WI38 (cell line): ENCODE results near the gene KBTBD7.

Experiments used
- H3K4me3 ChIP-seq: 2 replicates; pipeline ENCODE4 v1.5.1; 2011; ENCODE audit warnings: low read depth, mild to moderate bottlenecking, control low read depth, low read length
- TF ChIP-seq, protein P1 (sequence below): IDR thresholded peaks from 2 replicates; pipeline ENCODE4 v1.5.1; 2012; ENCODE audit warnings: low read depth, mild to moderate bottlenecking, control low read depth, low read length

KBTBD7 gene

DNA sequence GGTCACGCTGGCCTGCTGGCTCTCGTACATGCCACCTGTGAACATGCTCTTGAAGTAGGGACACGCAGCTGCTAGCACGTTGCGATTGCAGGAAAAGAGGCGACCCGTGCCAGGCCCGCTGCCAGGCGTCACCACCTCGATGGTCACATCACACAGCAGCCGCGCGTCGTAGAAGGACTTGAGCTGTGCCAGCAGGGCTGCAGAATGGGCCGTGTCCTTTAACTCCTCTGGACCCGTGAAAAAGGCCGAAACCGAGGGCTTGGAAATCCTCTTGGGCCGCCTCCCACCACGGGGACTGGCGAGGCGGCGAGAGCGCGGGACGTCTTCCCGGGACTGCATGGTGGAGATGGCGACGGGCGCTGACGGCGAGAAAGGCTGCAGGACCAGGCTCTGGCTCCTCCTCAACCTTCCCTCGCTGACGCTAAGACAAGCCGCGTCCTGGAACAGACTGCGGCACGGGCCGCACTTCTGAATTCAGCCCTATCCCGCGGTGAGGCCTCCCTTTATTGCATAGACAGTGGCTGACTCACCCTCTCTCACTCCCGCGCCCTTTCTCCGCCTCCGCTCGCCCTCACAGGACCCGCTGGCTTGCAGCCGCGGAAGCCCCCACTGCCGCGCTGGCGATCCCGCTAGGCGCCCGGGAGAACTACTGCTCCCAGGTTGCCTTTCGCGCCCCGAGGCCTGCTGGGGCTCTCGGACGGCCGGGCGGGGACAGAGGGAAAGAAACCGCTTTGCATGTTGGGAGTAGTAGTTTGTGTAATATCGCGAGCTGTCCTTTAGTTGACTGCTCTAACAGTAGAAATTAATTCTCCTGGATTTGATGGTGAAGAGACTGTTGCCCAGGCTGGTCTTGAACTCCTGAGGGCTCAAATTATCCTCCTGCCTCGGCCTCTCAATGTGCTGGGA is at the start of gene KBTBD7:
Gene KBTBD7, minus strand, starts transcription at position 651 of the 906 bp plus-strand sequence. Its CDS starts 312 bp downstream, at position 339.
- TF ChIP-seq, protein P1, sequence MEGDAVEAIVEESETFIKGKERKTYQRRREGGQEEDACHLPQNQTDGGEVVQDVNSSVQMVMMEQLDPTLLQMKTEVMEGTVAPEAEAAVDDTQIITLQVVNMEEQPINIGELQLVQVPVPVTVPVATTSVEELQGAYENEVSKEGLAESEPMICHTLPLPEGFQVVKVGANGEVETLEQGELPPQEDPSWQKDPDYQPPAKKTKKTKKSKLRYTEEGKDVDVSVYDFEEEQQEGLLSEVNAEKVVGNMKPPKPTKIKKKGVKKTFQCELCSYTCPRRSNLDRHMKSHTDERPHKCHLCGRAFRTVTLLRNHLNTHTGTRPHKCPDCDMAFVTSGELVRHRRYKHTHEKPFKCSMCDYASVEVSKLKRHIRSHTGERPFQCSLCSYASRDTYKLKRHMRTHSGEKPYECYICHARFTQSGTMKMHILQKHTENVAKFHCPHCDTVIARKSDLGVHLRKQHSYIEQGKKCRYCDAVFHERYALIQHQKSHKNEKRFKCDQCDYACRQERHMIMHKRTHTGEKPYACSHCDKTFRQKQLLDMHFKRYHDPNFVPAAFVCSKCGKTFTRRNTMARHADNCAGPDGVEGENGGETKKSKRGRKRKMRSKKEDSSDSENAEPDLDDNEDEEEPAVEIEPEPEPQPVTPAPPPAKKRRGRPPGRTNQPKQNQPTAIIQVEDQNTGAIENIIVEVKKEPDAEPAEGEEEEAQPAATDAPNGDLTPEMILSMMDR, result no peak
- H3K4me3 ChIP-seq, result peak within 1 kb of the TSS; percentile 57

DNA sequence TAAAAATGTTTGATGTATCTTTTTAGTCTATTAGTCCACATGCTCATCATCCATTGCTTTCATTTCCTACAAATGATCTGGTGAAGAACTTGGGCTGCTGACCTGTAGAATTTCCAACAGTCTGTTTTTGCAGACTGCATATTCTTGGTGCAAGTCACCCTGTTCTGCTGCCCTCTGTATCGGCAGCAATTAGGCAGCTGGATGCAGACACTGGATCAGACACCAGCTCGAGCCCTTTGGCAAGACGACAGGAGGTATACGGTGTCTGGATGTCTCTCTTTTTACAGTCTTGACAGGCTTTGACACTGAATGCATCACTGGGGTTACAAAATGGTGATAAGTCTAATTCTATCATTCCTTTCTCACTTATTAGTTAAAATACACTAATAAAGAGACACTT is 47.3 kb upstream of the KBTBD7 start:
- TF ChIP-seq, protein P1, result no peak
- no peak overlapping the region for H3K4me3 ChIP-seq

GRCh38 chr13:41236369-41236768 is 42.0 kb upstream of the KBTBD7 start:
- no peak overlapping the region for H3K4me3 ChIP-seq
- TF ChIP-seq, protein P1, result no peak

DNA sequence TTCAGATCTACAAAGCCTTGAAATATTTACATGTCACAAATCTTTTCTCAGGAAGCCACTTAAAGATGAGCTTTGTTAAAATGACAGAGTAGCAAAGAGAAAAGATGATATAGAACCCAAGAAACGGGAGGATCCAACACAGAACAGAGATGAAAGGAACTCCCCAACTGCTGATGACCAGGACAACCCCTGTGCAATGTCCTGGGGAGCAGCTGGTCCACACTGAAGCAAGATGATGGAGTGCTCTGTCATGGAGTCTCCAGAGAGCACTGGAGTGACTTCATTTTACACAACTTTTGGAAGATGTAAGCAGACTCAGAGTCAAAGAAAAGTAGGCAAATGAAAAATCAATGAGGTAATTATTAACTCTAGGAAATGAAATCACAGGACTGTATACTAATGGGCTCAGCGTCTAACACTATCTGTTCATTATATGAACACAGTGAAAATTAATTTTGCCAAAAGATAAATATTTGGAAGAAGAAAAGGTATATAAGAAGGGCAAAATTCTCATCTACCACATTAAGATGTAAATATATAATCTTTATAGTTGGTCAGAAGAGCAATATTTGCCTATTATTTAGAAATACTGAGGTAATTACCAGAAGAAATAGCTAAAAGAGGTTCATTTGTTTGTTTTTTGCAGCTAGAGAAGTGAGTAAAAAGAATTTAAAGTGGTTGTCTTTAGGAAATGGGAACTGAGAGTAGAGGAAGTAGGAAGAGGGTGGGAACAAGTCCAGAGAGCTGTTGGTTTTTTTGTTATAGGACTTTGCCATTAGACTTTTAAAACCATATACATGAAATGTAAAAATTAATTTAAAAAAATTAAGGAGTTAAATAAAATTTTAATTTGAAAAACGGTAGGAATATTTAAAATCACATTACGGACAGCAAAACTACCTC is 38.5 kb upstream of the KBTBD7 start:
- TF ChIP-seq, protein P1, result no peak

DNA sequence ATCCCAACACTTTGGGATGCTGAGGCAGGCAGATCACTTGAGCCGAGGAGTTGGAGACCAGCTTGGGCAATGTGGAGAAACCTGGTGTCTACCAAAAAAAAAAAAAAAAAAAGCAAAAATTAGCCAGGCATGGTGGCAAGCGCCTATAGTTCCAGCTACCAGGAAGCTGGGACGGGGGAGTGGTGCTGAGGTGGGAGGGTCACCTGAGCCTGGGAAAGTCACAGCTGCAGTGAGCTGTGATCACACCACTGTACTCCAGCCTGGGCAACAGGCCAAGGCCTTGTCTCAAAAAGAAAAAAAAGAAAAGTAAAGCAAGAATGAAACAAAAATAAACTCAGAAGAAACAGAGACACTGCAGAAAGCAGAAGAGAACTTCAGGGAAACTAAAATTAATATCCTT is 37.4 kb upstream of the KBTBD7 start:
- H3K4me3 ChIP-seq, result no peak overlapping the region
- TF ChIP-seq, protein P1, result no peak

More for the DNA sequence above, 38.5 kb upstream of the KBTBD7 start:
- no peak overlapping the region for H3K4me3 ChIP-seq

- H3K4me3 ChIP-seq, result no peak overlapping the region
- TF ChIP-seq, protein P1, result no peak
Observed at GRCh38 chr13:41231025-41231677, 36.8 kb upstream of the KBTBD7 start.
